ENCODE data around the gene RSPH1. TPM values are rescaled to one million over a fixed set of nuclear protein-coding genes. Genes with fewer than 3 reads are reported as not detected.

RSPH1 gene
- total RNA-seq, 1 donor from 2014 or later, result not detected

- TF ChIP-seq CTCF (IDR thresholded peaks at IDR 0.05), result no peak
- Histone ChIP-seq H3K4me1 (peaks cover 3 to 6% of the 10 kb centered on the region in 2 donors), H3K27me3 (no peaks in the 10 kb centered on the region), H3K4me3 (peak overlapping the region in 1 of 2 donors; percentile 56), H3K36me3 (peaks cover 3 to 4% of the 10 kb centered on the region in 2 donors), H3K27ac (peak overlapping the region; percentile 34 to 47), H3K9me3 (no peaks in the 10 kb centered on the region)
- no peak for DNase-seq (ENCODE audit: low spot score in 2 of 2)
- intact Hi-C loops (cut with DNase I), result no loop called here
Observed at GRCh38 chr21:42525029-42525581, 29.1 kb upstream of the RSPH1 start.

- peak in 1 of 2 donors; percentile 88 for DNase-seq (ENCODE audit: low spot score in 2 of 2)
- Histone ChIP-seq H3K27ac (peak overlapping the region; percentile 47 to 63), H3K27me3 (no peaks in the 10 kb centered on the region), H3K36me3 (peaks cover 3 to 7% of the 10 kb centered on the region in 2 donors), H3K9me3 (no peaks in the 10 kb centered on the region), H3K4me1 (peaks cover 3 to 6% of the 10 kb centered on the region in 2 donors), H3K4me3 (peak overlapping the region; percentile 42 to 56)
- intact Hi-C loops (cut with DNase I), result loop anchor here (1.0 kb wide), 1 partner anchor 28 kb away; the partner anchor contains the start of gene RSPH1
- TF ChIP-seq CTCF (IDR thresholded peaks at IDR 0.05), result no peak
Observed at GRCh38 chr21:42524341-42525028, 28.5 kb upstream of the RSPH1 start.

GRCh38 chr21:42523941-42524340 is 27.9 kb upstream of the RSPH1 start:
- no peak for TF ChIP-seq CTCF (IDR thresholded peaks at IDR 0.05)
- intact Hi-C loops (cut with DNase I), result loop anchor here (1.0 kb wide), 1 partner anchor 28 kb away; the partner anchor contains the start of gene RSPH1
- H3K4me3 ChIP-seq, result no peak overlapping the region

GRCh38 chr21:42523211-42523610 is 27.2 kb upstream of the RSPH1 start:
- TF ChIP-seq CTCF (IDR thresholded peaks at IDR 0.05), result no peak
- Histone ChIP-seq H3K4me3 (no peak overlapping the region), H3K4me1 (peaks cover 3 to 6% of the 10 kb centered on the region in 2 donors), H3K9me3 (no peaks in the 10 kb centered on the region), H3K27ac (no peak overlapping the region), H3K27me3 (no peaks in the 10 kb centered on the region), H3K36me3 (peaks cover 7 to 10% of the 10 kb centered on the region in 2 donors)
- DNase-seq (ENCODE audit: low spot score in 2 of 2), result no peak
- intact Hi-C loops (cut with DNase I), result no loop called here

More at GRCh38 chr21:42523941-42524340, 27.9 kb upstream of the RSPH1 start:
- Histone ChIP-seq H3K27ac (peak overlapping the region; percentile 47 to 63), H3K9me3 (no peaks in the 10 kb centered on the region), H3K4me1 (peaks cover 3 to 6% of the 10 kb centered on the region in 2 donors), H3K27me3 (no peaks in the 10 kb centered on the region), H3K36me3 (peaks cover 7% of the 10 kb centered on the region in 2 donors)
- DNase-seq (ENCODE audit: low spot score in 2 of 2), result no peak

- Histone ChIP-seq H3K27me3 (no peaks in the 10 kb centered on the region), H3K4me3 (no peak overlapping the region), H3K4me1 (peaks cover 3 to 6% of the 10 kb centered on the region in 2 donors), H3K9me3 (no peaks in the 10 kb centered on the region), H3K27ac (no peak overlapping the region), H3K36me3 (peaks cover 7 to 10% of the 10 kb centered on the region in 2 donors)
- intact Hi-C loops (cut with DNase I), result no loop called here
- TF ChIP-seq CTCF (IDR thresholded peaks at IDR 0.05), result no peak
- DNase-seq (ENCODE audit: low spot score in 2 of 2), result no peak
Observed at GRCh38 chr21:42522771-42523170, 26.7 kb upstream of the RSPH1 start.
